HPDE6-E6E7 (cell line): Measurements from ENCODE around the gene TTLL1.
"Not testable (repeated sequence)": the region's sequence is repeated elsewhere in the genome, so short reads cannot be mapped to it uniquely, and the experiment has no call there.

Experiments used
- DNase-seq: peaks from one replicate; pipeline ENCODE4 v3.0.0; 2011; ENCODE audit warnings: missing footprints; ENCODE audit errors: extremely low spot score

Gene TTLL1

GRCh38 chr22:43013355-43014315, 75.6 kb downstream of the TTLL1 start:
- DNase-seq, result no peak

DNA sequence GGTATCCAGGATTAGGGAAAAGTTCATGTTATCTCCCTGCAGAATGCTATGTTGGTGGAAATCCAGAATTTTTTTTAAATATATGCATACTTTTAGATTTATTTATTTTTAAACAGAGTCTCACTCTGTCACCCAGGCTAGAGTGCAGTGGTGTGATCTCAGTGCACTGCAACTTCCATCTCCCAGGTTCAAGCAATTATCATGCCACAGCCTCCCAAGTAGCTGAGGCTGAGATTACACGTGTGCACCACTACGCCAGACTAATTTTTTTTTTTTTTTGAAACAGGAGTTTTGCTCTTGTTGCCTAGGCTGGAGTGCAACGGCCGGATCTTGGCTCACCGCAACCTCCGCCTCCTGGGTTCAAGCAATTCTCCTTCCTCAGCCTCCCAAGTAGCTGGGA, 76.8 kb downstream of the TTLL1 start:
- no peak for DNase-seq

DNA sequence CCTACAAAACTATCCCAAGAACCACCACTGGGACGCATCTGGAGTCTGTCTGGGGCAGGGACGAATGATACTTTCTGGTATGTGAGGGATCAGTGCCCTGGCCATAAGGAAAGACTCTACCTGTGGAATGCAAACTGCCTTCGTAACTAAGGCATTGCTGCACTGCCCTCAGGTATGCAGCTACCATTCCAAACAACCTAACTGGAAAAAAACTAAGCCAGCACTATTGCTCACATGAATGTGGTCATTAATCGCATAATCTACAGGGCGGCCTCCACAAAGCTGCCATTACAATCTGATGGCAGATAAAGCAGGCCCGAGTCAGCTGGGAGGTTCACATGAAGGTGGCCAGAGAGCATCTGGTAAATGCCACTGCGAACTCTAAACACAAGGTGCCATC, 78.1 kb downstream of the TTLL1 start:
- no peak for DNase-seq

- DNase-seq, result no peak
Observed at GRCh38 chr22:43009444-43009843, 79.7 kb downstream of the TTLL1 start.

GRCh38 chr22:43008921-43009320, 80.3 kb downstream of the TTLL1 start:
- no peak for DNase-seq

DNA sequence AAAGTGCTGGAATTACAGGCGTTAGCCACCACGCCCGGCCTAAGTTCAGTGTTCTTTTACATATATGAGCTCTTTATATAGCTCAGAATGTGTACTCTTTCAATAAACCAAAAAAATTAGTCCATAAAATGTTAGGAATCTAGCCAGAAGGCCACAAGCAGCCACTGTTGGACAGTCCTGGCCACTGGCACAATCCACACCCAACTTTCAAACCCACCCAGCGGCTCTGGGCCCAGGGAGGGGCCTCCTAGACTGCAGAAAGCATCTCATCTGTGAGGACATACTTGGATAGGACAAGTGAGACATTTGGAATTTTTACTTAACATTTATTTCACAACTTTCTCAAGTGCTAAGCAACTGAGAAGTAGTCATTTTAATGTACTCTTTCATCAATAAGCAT, 80.7 kb downstream of the TTLL1 start:
- DNase-seq, result no peak

DNA sequence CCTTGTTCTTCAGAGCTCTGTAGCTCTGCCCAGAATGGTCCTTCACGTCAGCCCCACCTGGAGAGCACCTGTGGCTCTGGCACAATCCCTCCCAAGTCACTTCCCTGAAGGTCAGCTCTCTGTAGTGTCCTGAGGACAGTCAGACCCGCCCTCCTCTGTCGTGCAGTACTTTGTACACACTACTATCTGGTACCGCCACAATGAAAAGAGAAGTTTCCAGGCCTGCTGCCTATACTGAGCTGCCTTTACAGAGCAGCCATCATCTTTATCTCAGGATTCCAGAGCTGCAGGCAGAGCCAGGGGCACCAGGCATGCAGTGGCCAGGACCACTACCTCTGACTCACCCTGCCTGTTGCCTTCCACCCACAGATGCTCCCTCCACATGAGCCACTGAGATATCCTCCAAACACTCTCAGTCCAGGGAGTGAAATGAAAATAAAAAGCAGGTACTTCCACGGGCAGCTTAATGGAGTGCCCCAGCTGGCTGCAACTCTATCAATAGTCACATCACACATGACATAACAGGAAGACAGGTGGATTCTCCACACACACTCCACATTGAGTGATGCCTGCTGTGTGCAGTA, 81.6 kb downstream of the TTLL1 start:
- DNase-seq, result no peak

GRCh38 chr22:43006753-43007152, 82.4 kb downstream of the TTLL1 start:
- no peak for DNase-seq

DNA sequence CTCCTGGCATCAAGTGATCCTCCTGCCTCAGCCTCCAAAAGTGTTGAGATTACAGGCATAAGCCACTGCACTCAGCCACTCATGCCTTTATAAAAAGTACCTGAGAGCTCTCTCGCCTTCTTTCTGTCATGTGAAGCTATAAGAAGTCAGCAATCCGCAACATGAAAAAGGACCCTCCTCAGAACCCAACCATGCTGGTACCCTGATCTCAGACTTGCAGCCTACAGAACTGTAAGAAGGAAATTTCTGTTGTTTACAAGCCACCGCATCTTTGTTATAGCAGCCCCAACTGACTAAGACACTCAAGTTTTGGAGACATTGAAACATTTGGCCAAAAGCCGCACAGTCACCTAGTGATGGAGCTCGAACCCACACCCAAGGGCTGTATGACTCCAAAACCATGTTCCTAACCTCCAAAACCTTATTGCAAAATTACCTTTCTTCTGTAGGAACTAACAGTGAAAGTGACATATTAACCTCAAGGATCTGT, 83.1 kb downstream of the TTLL1 start:
- no peak for DNase-seq

GRCh38 chr22:43005106-43005505, 84.1 kb downstream of the TTLL1 start:
- DNase-seq, result no peak

GRCh38 chr22:43004362-43005035, 84.7 kb downstream of the TTLL1 start:
- DNase-seq, result no peak

DNA sequence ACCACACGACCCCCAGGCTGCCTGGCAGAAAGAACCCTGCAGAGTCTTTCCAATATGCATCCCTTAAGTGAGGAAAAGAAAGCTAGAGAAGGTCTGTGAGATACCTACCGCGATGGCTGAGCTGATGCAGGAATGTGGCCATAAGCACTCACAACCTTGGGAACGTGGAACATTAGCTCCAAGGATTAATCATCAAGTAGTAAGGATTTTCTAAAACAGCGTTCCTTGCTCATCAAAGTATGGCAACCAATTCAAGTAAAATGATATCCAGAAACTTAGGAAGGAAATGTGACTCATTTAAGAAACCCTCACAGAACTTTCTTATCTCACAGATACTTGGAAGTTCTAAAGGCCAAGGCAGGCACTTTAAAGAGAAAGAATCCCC, 87.0 kb downstream of the TTLL1 start:
- no peak for DNase-seq

DNA sequence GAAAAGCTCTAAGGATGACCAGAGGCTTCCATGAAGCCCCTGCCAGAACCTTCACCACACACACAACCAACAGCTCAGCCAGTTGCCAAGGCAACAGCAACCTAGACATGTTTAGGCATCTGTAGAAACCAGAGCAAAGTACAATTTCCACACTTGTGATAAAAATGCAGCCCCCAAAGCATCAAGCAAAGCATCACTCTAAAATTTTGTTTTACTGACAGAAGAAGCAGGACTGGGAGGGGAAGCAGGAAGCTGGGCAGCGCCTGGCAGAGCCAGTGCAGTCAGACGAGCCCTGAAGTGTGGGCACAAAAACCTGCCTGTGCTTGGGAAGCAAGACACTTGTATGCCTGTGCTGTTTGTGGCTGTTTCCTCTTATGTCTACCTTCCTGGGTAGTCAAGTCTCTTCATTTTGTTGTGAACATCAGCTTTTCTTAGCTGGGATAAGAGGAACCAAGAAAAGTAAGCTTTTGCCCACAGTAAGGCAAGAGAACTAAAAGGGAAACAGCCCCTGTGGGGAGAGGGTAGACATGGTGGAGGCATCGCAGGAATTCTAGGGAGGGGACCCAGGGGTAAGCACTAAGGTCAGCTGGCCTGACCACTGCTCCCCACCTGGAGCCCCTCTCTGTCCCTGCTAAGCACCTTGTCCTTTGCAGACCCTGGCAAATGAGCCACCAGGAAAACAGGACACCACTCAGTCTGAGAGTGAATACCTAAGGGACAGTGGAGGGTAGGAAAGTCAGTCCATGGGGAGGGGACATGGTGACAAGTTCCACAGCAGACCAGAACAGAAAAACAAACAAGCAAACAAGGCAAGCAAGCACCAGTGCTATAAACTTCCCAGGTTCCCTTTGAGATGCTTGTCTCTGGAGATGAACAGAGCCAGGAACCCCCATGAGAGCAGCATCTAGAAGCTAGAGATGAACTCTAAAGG, 87.7 kb downstream of the TTLL1 start:
- no peak for DNase-seq

DNA sequence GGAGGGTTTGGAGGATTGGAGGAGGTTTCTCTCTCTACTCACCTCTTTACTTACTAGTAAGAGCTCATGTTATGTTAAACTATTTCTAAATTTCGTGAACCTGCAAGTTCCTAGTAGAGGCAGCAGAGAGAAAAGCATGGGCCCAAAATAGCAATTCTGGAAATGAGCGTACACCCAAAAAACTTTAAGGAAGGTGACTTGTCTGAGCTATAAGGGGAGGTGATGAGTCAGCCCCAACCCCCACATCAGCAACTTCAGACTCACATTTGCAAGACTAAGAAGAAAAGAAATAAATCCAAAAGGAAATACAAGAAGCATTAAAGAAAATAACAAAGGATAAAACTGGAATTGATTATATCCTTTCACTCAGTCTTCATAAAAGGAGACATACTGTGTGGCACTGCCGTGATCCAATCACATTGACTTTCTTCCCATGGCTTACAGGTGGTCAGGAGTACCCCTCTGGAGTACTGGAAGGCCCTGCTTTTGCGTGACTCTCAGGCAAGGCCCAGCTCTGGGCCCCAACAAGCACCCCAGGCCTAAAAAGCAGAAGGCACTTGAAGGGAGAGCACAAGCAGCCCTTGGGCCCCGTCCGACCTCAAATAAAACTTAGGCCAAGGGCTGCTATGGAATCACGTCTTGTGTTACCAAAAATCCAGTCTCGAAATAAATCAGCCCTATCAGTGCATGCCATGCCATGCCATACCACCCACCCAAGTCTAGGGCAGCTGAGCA, 88.6 kb downstream of the TTLL1 start:
- DNase-seq, result no peak

- DNase-seq, result no peak
Observed at GRCh38 chr22:42997582-42998090, 91.6 kb downstream of the TTLL1 start.

DNA sequence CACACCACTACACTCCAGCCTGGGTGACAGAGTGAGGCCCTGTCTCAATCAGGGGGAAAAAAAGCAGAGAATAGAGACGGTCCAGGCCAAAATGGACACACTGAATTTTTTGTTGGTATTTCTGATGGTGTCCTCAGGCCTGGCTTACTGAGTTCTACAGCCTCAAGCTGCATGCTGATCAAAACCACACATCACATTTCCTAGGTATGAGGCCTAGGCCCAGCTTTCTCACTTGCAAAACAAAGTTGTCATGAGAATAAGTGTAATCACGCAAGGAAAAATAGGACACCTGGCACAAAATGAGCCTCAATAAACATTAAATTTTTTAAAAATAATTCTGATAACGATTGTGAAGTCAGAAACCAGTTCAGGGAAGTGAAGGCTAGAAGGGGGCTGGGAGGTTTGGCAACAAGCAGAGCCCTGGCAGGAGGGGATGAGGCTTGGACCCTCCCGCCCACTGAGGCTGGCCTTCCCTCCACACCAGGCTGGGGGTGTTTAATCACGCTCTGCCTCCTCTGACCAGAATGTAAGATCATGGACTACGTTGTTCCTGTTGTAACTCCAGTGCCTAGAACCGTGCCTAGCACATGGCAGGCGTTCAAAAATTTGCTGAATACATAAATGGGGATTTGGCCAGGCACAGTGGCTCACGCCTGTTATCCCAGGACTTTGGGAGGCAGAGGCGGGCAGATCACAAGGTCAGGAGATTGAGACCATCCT, 92.4 kb downstream of the TTLL1 start:
- DNase-seq, result no peak

GRCh38 chr22:42995654-42996053, 93.5 kb downstream of the TTLL1 start:
- DNase-seq, result not testable (repeated sequence)

GRCh38 chr22:42994917-42995562, 94.2 kb downstream of the TTLL1 start:
- peak; percentile 63 for DNase-seq

DNA sequence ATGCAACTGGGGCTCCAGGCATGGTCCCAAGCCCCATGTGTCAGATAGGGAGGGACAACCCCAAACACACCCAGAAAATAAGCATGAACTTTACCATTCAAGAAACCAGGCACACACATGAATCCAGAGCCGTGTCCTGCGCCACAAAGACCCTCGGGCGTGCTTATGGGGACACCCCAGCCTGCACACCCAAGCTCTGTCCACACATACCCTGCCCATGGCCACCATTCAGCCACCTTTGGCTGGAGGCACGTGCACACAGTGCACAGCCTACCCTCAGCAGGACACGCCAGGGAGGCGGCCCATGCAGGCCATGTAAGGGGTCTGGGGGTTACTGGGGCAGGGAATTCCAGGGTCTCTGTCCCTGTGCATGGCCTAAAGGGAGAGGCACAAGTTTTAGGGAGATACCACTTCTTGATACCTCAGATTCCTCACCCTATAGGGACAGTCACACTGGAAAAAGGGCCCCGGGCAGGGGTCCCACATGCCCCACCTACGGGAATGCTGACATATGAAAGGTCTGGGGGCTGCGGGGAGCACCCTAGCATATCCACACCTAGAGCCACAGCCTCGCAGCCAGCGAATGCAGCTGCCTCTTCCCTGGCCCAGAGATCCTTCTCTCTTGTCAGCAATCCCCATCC, 94.8 kb downstream of the TTLL1 start:
- no peak for DNase-seq
